ENCODE measurements around the gene KRT31.
"Not testable (repeated sequence)": the region's sequence is repeated elsewhere in the genome, so short reads cannot be mapped to it uniquely, and the experiment has no call there.

KRT31 gene

DNA sequence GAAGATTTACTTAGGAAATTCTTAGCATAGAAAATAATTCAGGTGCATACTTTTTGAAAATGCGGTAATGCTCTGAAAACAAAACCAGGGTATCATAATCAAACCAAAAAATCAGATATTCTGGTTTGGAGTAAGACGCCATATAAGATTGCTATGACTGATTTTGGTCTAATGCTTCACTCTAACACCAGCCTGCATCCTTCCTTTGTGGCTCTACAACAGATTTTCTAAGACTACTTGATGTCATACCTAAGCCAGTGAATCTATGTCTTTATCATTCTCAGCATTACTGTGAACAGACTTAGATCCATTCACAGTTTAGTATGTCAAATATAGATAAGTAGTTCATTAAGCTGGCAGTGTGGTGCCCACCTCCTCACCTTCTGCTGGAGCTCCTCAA lies 28.4 kb downstream of the KRT31 start:
- Histone ChIP-seq H3K4me1 (no peaks in the 10 kb centered on the region), H3K9me3 (no peaks in the 10 kb centered on the region), H3K36me3 (no peaks in the 10 kb centered on the region), H3K9ac (no peak overlapping the region), H3K4me2 (no peak overlapping the region), H3K27ac (no peak overlapping the region), H4K20me1 (no peaks in the 10 kb centered on the region), H3K27me3 (no peaks in the 10 kb centered on the region), H3K4me3 (no peak overlapping the region)
- TF ChIP-seq Cebpa-rat (IDR thresholded peaks at IDR 0.05): no peak

- H3K27ac ChIP-seq: no peak overlapping the region
Observed at GRCh38 chr17:41367426-41368075, 29.9 kb downstream of the KRT31 start.

GRCh38 chr17:41366070-41366469 lies 31.3 kb downstream of the KRT31 start:
- no peaks in the 10 kb centered on the region for H3K9me3 ChIP-seq
- no peak overlapping the region for H3K4me2 ChIP-seq
- no peak for TF ChIP-seq Cebpa-rat (IDR thresholded peaks at IDR 0.05)
- H3K4me1 ChIP-seq: no peaks in the 10 kb centered on the region
- H4K20me1 ChIP-seq: no peaks in the 10 kb centered on the region
- H3K4me3 ChIP-seq: no peak overlapping the region
- no peak overlapping the region for H3K9ac ChIP-seq
- no peaks in the 10 kb centered on the region for H3K27me3 ChIP-seq
- no peaks in the 10 kb centered on the region for H3K36me3 ChIP-seq
- no peak overlapping the region for H3K27ac ChIP-seq

More at GRCh38 chr17:41367426-41368075, 29.9 kb downstream of the KRT31 start:
- Histone ChIP-seq H3K4me3 (no peak overlapping the region), H4K20me1 (no peaks in the 10 kb centered on the region), H3K9ac (no peak overlapping the region), H3K27me3 (no peaks in the 10 kb centered on the region), H3K4me1 (no peaks in the 10 kb centered on the region), H3K36me3 (no peaks in the 10 kb centered on the region), H3K4me2 (no peak overlapping the region), H3K9me3 (no peaks in the 10 kb centered on the region)
- no peak for TF ChIP-seq Cebpa-rat (IDR thresholded peaks at IDR 0.05)

DNA sequence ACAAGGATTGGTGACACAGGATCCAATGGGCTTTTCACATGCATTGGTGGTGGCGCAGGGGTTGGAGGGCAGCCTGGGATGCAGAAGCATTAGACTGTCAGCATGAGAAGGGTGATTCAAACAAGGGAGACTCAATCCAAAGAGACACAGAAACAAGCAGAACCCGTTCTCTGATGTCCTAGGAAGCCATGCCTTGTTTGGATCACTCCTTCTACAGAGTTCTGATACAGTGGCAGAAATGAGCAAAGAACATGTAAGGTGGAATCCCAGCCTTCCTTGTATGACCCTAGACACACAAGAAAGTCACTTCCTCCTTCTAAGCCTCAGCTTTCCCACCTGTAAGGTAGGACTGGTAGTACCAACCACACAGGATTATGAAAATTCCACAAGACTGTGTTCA lies 33.5 kb downstream of the KRT31 start:
- Histone ChIP-seq H3K27me3 (no peaks in the 10 kb centered on the region), H3K4me2 (no peak overlapping the region), H3K4me3 (no peak overlapping the region), H3K27ac (no peak overlapping the region), H3K36me3 (no peaks in the 10 kb centered on the region), H3K9me3 (0 out of 2 replicates have a peak, but pooled peaks cover 5% of the 10 kb centered on the region), H3K9ac (no peak overlapping the region), H4K20me1 (no peaks in the 10 kb centered on the region), H3K4me1 (no peaks in the 10 kb centered on the region)
- no peak for TF ChIP-seq Cebpa-rat (IDR thresholded peaks at IDR 0.05)

- Histone ChIP-seq H3K9me3 (0 out of 2 replicates have a peak, but pooled peaks cover 5% of the 10 kb centered on the region), H3K9ac (no peak overlapping the region), H3K27ac (no peak overlapping the region), H3K36me3 (no peaks in the 10 kb centered on the region), H3K4me2 (no peak overlapping the region), H3K27me3 (no peaks in the 10 kb centered on the region), H3K4me3 (no peak overlapping the region), H3K4me1 (no peaks in the 10 kb centered on the region), H4K20me1 (no peaks in the 10 kb centered on the region)
- no peak for TF ChIP-seq Cebpa-rat (IDR thresholded peaks at IDR 0.05)
Observed at GRCh38 chr17:41360296-41360995, 37.0 kb downstream of the KRT31 start.

DNA sequence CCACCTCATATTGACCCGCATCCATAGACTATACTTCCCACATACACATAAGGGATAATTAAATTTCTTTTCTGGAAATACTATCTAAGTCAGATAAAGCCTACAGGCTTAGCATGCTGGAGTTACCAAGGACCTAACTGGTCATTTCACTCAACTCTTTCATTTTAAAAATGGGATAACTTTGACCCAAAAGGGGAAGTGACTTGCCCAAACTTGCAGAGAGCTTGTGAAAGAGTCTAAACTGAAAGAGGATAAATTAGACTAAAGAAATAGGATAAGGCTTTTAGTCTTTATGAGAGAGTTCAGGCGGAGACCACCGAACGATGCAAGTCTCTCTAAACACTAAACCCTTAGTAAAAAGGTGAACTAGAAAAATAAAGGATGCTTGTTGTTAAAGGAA lies 42.9 kb downstream of the KRT31 start:
- Histone ChIP-seq H3K36me3 (no peaks in the 10 kb centered on the region), H3K9ac (no peak overlapping the region), H3K27ac (no peak overlapping the region), H3K27me3 (no peaks in the 10 kb centered on the region), H3K4me1 (no peaks in the 10 kb centered on the region), H3K9me3 (no peaks in the 10 kb centered on the region), H3K4me3 (no peak overlapping the region), H3K4me2 (no peak overlapping the region), H4K20me1 (no peaks in the 10 kb centered on the region)
- no peak for TF ChIP-seq Cebpa-rat (IDR thresholded peaks at IDR 0.05)

DNA sequence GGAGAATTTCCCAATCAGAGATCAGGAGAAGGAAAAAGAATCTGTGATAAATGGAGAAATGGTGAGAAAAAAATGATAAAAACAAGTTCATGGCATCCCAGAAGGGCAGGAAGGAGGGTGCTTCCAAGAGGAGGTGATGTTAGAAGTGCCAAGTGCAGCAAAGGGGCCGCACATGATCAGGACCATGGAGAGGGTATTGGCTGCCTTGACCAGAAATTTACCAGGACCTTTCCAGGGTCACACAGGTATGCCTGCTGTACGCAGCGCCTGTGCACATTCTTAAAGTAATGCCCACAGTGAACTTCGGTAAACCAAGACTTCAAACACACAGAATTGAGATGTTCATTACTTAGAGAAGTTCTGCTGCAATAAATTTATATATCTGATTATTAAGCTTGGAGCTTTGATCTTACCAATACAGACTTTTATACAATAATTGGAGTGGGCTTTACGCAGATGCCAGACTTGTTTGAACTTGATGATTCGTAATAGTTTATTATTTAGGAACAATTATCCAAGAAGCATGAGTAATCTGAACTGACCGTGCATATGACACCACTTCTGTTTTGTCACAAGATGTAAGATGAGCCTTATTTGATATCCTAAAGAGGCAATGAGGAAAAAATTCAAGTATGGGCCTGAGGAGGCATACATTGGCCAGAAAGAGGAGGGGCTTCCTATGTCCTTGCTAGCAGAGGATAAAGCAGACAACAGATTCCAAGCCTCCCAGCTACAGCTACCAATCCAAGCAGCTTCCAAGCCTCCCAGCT lies 44.6 kb downstream of the KRT31 start:
- Histone ChIP-seq H3K27ac (no peak overlapping the region), H3K4me3 (no peak overlapping the region), H3K4me1 (no peaks in the 10 kb centered on the region), H3K27me3 (no peaks in the 10 kb centered on the region), H3K9me3 (no peaks in the 10 kb centered on the region), H3K9ac (no peak overlapping the region), H3K36me3 (no peaks in the 10 kb centered on the region), H3K4me2 (no peak overlapping the region), H4K20me1 (no peaks in the 10 kb centered on the region)
- no peak for TF ChIP-seq Cebpa-rat (IDR thresholded peaks at IDR 0.05)

GRCh38 chr17:41351177-41351576 lies 46.2 kb downstream of the KRT31 start:
- Histone ChIP-seq H3K4me1 (no peaks in the 10 kb centered on the region), H3K9ac (no peak overlapping the region), H3K36me3 (no peaks in the 10 kb centered on the region), H4K20me1 (no peaks in the 10 kb centered on the region), H3K4me3 (no peak overlapping the region), H3K9me3 (no peaks in the 10 kb centered on the region), H3K4me2 (no peak overlapping the region), H3K27ac (no peak overlapping the region), H3K27me3 (no peaks in the 10 kb centered on the region)
- no peak for TF ChIP-seq Cebpa-rat (IDR thresholded peaks at IDR 0.05)

DNA sequence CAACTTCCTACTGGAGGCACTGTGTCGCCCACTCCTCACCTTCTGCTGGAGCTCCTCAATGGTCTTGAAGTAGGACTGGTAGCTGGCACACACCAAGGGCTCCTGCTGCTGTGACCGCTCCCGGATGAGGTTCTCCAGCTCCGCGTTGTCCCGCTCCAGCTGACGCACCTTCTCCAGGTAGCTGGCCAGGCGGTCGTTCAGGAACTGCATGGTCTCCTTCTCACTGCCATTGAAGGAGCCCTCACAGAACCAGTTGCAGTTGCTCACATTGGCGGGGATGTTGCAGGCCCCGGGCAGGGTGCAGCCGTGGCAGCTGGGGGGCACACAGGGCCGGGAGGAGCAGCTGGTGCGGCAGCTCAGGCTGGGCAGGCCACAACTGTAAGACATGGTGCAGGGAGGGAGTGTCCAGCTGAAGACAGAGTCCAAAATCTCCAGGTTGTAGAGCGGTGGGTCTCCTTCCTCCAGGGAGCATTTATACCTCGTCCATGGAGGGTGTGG lies 47.0 kb downstream of the KRT31 start, which contains the start of gene KRT33A:
Gene KRT33A, minus strand, starts transcription at position 448 of the 498 bp plus-strand sequence. Its CDS starts 61 bp downstream, at position 387.
- not testable (repeated sequence) for H3K36me3 ChIP-seq, H3K4me1 ChIP-seq, H3K9ac ChIP-seq, H3K27ac ChIP-seq, H3K4me3 ChIP-seq, H4K20me1 ChIP-seq, H3K9me3 ChIP-seq, H3K27me3 ChIP-seq, H3K4me2 ChIP-seq
